Activated T-cell treated with anti-CD3 and anti-CD28 coated beads for 48 hours (primary cell): ENCODE results near the gene EXOC6B.
"Not testable (repeated sequence)": the region's sequence is repeated elsewhere in the genome, so short reads cannot be mapped to it uniquely, and the experiment has no call there.

Experiments
- DNase-seq: peaks from one replicate; pipeline ENCODE4 v3.0.0-alpha.2; 2020; ENCODE audit warnings: low read depth

Gene EXOC6B

DNA sequence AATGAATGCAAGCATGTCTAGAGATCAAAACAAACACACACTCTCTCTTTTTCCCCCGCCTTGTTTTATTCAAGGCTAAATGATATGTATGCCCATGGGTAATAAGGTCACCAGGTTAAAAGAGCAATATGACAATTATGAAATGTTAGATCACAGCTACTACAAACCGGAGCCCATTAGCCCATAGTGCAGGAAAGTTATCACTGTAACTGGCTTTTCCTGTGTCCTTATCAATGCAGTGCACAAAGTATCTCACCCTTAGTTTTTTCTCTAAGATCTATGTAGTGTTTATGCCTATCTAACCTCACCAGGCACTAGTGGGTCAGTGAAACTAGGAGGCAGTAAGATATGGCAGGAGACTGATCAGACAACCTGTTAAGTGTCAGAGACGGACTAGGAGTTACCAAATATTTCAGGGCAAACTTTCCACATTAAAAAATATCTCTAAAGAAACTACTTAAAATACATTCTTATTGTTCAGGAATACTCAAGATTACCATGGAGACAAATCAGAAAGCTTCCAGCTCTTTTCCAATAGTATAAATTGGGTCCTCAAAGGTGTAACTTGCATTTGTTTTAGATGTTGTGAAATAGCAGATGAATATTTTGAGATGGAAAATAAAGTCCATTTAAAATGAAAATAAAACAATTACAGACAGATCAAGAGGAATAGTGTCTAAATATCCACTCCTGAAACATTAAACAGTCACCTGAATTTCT is 282.2 kb downstream of the EXOC6B start:
- no peak for DNase-seq

GRCh38 chr2:72539071-72539552 is 286.7 kb downstream of the EXOC6B start:
- DNase-seq: no peak

GRCh38 chr2:72538486-72538885 is 287.3 kb downstream of the EXOC6B start:
- no peak for DNase-seq

- DNase-seq: not testable (repeated sequence)
Observed at GRCh38 chr2:72535586-72535985, 290.2 kb downstream of the EXOC6B start.

GRCh38 chr2:72533765-72534164 is 292.1 kb downstream of the EXOC6B start:
- no peak for DNase-seq

- DNase-seq: no peak
Observed at GRCh38 chr2:72527424-72527823, 298.4 kb downstream of the EXOC6B start.

DNA sequence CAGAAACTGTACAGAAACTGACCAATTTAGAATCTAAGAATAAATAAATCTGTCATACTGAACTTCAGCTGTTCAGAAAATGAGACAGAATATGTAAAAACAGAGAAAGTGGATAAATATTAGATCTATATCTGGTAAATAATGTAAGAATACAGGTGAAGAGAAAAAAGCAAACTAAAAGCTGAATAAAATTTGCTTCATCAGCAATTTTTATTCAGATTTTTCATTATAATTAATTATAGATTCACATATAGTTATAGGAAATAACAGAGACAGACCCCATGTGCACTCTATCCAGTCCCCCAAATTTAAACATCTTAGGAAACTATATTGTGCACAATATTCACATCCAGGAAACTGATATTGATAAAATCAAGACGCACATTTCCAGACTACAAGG is 299.2 kb downstream of the EXOC6B start:
- no peak for DNase-seq

DNA sequence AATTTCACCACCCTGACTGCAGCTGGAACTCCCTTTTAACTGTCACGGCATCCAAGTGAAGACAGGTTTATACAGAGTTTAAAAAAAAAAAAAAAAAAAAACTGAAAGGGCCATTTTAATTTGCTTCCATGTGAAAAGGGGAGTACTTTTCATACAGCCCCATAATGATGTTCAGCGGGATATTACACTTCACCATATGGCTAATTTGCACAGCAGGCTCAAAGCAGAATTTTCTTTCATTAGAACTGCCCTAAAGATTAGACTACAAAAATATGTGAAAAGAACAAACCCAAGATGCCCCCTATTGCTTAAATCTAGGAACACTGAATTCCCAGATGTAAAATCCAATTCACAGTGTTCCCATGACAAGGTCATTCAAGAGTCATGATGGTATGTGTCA is 301.8 kb downstream of the EXOC6B start:
- DNase-seq: no peak

- no peak for DNase-seq
Observed at GRCh38 chr2:72515696-72516095, 310.1 kb downstream of the EXOC6B start.

GRCh38 chr2:72513011-72513410 is 312.8 kb downstream of the EXOC6B start:
- DNase-seq: no peak

GRCh38 chr2:72512376-72512775 is 313.5 kb downstream of the EXOC6B start:
- DNase-seq: no peak

- no peak for DNase-seq
Observed at GRCh38 chr2:72511906-72512305, 313.9 kb downstream of the EXOC6B start.

- DNase-seq: no peak
Observed at GRCh38 chr2:72497763-72498162, 328.1 kb downstream of the EXOC6B start.

GRCh38 chr2:72496479-72496878 is 329.4 kb downstream of the EXOC6B start:
- no peak for DNase-seq

GRCh38 chr2:72494392-72494791 is 331.4 kb downstream of the EXOC6B start:
- no peak for DNase-seq

GRCh38 chr2:72484622-72485021 is 341.2 kb downstream of the EXOC6B start:
- not testable (repeated sequence) for DNase-seq

- no peak for DNase-seq
Observed at GRCh38 chr2:72483346-72483745, 342.5 kb downstream of the EXOC6B start.

GRCh38 chr2:72475246-72475645 is 350.6 kb downstream of the EXOC6B start:
- DNase-seq: no peak

DNA sequence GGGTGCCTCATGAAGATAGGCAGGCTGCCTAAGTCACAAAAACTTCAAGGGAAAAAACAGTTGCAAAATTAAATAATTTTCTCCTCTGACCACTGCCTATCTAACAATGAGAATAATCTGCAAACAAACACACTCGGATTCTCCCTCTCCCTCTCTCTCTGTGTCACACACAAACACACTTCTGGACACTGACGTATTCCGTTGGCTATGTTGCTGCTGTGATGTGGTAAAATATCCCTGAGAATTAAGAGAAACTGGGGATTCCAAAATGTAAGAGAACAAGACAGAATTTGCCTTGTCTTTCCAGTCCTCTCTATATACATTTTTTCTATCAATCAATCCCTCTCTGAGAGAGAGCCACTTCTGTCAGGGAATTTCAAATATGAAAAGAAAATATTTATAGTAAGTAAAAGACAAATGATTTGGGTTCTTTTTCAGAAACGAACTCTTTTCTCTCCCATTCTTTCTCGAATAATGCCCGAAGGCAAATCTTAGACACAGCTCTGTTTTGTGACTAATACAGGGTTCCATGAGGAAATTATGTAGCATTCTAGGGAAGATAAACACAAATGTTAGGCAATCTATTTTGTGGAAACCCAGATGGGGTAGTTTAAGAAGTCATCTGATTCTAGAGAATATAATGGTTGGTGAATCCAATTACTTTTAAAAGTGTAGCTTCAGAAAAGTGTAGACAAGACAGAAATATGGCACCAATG is 367.9 kb downstream of the EXOC6B start:
- no peak for DNase-seq

DNA sequence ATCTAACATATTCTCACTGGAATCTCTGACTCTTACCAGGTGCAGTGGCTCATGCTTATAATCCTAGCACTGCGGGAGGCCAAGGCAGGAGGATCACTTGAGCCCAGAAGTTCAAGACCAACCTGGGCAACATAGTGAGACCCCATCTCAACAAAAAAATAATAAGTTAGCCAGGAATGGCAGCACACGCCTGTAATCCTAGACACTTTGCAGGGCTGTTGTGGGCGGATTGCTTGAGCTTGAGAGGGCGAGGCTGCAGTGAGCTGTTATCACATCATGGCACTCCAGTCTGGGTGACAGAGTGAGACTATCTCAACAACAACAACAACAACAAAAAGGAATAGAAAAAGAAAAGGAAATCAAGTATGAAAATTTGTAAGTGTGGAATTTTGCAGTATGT is 371.6 kb downstream of the EXOC6B start:
- DNase-seq: no peak

- no peak for DNase-seq
Observed at GRCh38 chr2:72442270-72442669, 383.6 kb downstream of the EXOC6B start.

DNA sequence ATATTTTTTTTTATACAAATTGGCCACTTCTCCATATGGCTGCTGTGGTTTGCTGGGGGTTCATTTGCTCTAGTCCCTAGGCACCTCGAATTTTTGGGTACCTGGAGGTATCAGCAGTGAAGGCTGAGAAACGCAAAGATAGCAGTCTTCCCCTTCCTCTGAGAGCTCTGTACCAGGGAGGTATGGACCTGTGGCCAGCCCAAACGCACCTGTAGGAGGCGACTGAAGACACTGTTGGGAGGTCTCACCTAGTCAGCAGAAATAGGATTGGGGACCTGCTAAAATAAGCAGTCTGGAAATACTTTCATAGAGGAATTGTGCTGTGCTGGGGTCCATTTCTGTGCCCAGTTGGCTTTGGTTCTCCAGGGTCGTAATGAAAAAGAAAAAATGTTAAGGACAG is 385.9 kb downstream of the EXOC6B start:
- DNase-seq: no peak

GRCh38 chr2:72438364-72438763 is 387.5 kb downstream of the EXOC6B start:
- DNase-seq: no peak

DNA sequence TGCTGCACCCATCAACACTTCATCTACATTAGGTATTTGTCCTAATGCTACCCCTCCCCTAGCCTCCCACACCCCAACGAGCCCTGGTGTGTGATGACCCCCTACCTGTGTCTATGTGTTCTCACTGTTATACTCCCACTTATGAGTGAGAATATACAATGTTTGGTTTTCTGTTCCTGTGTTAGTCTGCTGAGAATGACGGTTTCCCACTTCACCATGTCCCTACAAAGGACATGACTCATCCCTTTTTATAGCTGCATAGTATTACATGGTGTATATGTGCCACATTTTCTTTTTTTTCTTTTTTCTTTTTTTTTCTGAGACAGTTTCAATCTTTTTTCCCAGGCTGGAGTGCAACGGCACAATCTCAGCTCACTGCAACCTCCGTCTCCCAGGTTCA is 394.1 kb downstream of the EXOC6B start:
- DNase-seq: no peak
